GM19238 (cell line): ENCODE data around the gene FNDC1.

ENCODE experiments used
- DNase-seq: peaks from one replicate; pipeline ENCODE4 v3.0.0; 2011; ENCODE audit warnings: low spot score; ENCODE audit not compliant: insufficient read length

The FNDC1 gene

GRCh38 chr6:159305804-159306537 lies 136.8 kb downstream of the FNDC1 start:
- no peak for DNase-seq

GRCh38 chr6:159307246-159307790 lies 138.1 kb downstream of the FNDC1 start:
- no peak for DNase-seq

- DNase-seq, result no peak
These were observed 139.0 kb downstream of the FNDC1 start for GRCh38 chr6:159308198-159308597.

GRCh38 chr6:159309723-159310122 lies 140.5 kb downstream of the FNDC1 start:
- DNase-seq, result no peak

GRCh38 chr6:159311618-159312017 lies 142.4 kb downstream of the FNDC1 start:
- DNase-seq, result no peak

GRCh38 chr6:159312206-159312605 lies 143.0 kb downstream of the FNDC1 start:
- no peak for DNase-seq

- no peak for DNase-seq
These were observed 143.8 kb downstream of the FNDC1 start for GRCh38 chr6:159313018-159313417.

GRCh38 chr6:159315562-159315961 lies 146.4 kb downstream of the FNDC1 start:
- DNase-seq, result no peak

- DNase-seq, result no peak
These were observed 148.2 kb downstream of the FNDC1 start for GRCh38 chr6:159317430-159317829.

- DNase-seq, result no peak
These were observed 152.1 kb downstream of the FNDC1 start for GRCh38 chr6:159321267-159321666.
